Measurements from ENCODE around the gene PARD3B. TPM values are rescaled to one million over a fixed set of nuclear protein-coding genes. Genes with fewer than 3 reads are reported as not detected.

Gene PARD3B
- total and polyA plus RNA-seq, 2 experiments from 2014 or later, result 3.5 to 4.4 TPM

DNA sequence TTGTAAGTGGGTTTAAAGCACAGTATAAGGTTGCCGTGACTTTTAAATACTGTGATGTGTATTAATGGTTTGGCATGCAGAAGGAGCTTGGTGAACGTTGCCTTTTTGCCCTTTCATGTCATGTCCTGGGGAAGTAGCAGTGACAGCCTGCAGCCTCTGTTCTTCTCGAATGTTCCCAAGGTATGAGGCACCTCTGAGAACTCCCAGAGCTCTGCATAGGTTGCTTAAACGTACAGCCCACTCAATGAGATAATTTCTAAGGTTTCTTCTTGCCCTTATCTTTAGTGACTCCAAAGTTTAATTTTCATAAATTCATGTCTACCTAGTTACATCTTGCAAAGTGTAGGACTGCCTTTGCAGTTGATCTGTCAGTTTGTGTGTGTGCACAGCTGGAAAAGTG lies 36.7 kb downstream of the PARD3B start:
- no peaks in the 10 kb centered on the region for H3K27me3 Mint-ChIP-seq (ENCODE audit: insufficient read depth, low read depth, poor library complexity)
- no peak for ATAC-seq

More for the DNA sequence above, 36.7 kb downstream of the PARD3B start:
- H3K27ac ChIP-seq (ENCODE audit: low read depth), result no peak overlapping the region
- no peak overlapping the region for H3K27ac Mint-ChIP-seq
- H3K9me2 ChIP-seq (ENCODE audit: insufficient read depth), result peaks cover 16% of the 10 kb centered on the region; the same call in 1 of the 2 replicates
- H3K36me3 Mint-ChIP-seq (ENCODE audit: low read depth), result no peaks in the 10 kb centered on the region
- no peak overlapping the region for H3K4me3 ChIP-seq
- no peak overlapping the region for H2AFZ ChIP-seq
- H3F3A ChIP-seq (replicated peaks; ENCODE audit: low read depth), result no peaks in the 10 kb centered on the region
- no peak for DNase-seq (ENCODE audit: low spot score)
- TF ChIP-seq, protein P1, sequence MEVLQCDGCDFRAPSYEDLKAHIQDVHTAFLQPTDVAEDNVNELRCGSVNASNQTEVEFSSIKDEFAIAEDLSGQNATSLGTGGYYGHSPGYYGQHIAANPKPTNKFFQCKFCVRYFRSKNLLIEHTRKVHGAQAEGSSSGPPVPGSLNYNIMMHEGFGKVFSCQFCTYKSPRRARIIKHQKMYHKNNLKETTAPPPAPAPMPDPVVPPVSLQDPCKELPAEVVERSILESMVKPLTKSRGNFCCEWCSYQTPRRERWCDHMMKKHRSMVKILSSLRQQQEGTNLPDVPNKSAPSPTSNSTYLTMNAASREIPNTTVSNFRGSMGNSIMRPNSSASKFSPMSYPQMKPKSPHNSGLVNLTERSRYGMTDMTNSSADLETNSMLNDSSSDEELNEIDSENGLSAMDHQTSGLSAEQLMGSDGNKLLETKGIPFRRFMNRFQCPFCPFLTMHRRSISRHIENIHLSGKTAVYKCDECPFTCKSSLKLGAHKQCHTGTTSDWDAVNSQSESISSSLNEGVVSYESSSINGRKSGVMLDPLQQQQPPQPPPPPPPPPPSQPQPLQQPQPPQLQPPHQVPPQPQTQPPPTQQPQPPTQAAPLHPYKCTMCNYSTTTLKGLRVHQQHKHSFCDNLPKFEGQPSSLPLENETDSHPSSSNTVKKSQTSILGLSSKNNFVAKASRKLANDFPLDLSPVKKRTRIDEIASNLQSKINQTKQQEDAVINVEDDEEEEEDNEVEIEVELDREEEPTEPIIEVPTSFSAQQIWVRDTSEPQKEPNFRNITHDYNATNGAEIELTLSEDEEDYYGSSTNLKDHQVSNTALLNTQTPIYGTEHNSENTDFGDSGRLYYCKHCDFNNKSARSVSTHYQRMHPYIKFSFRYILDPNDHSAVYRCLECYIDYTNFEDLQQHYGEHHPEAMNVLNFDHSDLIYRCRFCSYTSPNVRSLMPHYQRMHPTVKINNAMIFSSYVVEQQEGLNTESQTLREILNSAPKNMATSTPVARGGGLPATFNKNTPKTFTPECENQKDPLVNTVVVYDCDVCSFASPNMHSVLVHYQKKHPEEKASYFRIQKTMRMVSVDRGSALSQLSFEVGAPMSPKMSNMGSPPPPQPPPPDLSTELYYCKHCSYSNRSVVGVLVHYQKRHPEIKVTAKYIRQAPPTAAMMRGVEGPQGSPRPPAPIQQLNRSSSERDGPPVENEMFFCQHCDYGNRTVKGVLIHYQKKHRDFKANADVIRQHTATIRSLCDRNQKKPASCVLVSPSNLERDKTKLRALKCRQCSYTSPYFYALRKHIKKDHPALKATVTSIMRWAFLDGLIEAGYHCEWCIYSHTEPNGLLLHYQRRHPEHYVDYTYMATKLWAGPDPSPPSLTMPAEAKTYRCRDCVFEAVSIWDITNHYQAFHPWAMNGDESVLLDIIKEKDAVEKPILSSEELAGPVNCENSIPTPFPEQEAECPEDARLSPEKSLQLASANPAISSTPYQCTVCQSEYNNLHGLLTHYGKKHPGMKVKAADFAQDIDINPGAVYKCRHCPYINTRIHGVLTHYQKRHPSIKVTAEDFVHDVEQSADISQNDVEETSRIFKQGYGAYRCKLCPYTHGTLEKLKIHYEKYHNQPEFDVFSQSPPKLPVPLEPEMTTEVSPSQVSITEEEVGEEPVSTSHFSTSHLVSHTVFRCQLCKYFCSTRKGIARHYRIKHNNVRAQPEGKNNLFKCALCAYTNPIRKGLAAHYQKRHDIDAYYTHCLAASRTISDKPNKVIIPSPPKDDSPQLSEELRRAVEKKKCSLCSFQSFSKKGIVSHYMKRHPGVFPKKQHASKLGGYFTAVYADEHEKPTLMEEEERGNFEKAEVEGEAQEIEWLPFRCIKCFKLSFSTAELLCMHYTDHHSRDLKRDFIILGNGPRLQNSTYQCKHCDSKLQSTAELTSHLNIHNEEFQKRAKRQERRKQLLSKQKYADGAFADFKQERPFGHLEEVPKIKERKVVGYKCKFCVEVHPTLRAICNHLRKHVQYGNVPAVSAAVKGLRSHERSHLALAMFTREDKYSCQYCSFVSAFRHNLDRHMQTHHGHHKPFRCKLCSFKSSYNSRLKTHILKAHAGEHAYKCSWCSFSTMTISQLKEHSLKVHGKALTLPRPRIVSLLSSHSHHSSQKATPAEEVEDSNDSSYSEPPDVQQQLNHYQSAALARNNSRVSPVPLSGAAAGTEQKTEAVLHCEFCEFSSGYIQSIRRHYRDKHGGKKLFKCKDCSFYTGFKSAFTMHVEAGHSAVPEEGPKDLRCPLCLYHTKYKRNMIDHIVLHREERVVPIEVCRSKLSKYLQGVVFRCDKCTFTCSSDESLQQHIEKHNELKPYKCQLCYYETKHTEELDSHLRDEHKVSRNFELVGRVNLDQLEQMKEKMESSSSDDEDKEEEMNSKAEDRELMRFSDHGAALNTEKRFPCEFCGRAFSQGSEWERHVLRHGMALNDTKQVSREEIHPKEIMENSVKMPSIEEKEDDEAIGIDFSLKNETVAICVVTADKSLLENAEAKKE (CRISPR knock-in tag; IDR thresholded peaks at IDR 0.05), result no peak
- TF ChIP-seq ZNF331 (CRISPR knock-in tag; IDR thresholded peaks at IDR 0.05; ENCODE audit: low read depth), result no peak
- no peak for TF ChIP-seq EZH2 (IDR thresholded peaks at IDR 0.05; ENCODE audit: low read depth, unreplicated experiment)
- no peak for TF ChIP-seq EZH2phosphoT487 (IDR thresholded peaks at IDR 0.05; ENCODE audit: unreplicated experiment)
- TF ChIP-seq CREB1 (CRISPR knock-in tag; IDR thresholded peaks at IDR 0.05; ENCODE audit: low read depth), result no peak
- TF ChIP-seq JUNB (IDR thresholded peaks at IDR 0.05; ENCODE audit: unreplicated experiment), result no peak
- H3K4me2 ChIP-seq, result no peak overlapping the region
- H3K4me1 Mint-ChIP-seq, result no peaks in the 10 kb centered on the region
- no peaks in the 10 kb centered on the region for H3K79me2 ChIP-seq (replicated peaks; ENCODE audit: insufficient read depth)
- no peaks in the 10 kb centered on the region for H3K36me3 ChIP-seq (ENCODE audit: insufficient read depth)
- no peak overlapping the region for H3K4me3 Mint-ChIP-seq
- no peaks in the 10 kb centered on the region for H3K4me1 ChIP-seq (ENCODE audit: insufficient read depth)
- H3K9me3 Mint-ChIP-seq, result no peaks in the 10 kb centered on the region; the same call in 2 of the 3 replicates
- H4K20me1 ChIP-seq (replicated peaks; ENCODE audit: insufficient read depth), result no peaks in the 10 kb centered on the region
- H3K27me3 ChIP-seq (ENCODE audit: insufficient read depth), result no peaks in the 10 kb centered on the region
